GM19463 (cell line): ENCODE results near the gene IFRD1.
"Not testable (repeated sequence)": the region's sequence is repeated elsewhere in the genome, so short reads cannot be mapped to it uniquely, and the experiment has no call there.

ENCODE experiments used
- ATAC-seq: cut with Tn5 transposase; IDR thresholded peaks from one replicate; pipeline ENCODE4 v1.9.1; 2021; ENCODE audit warnings: mild to moderate bottlenecking, moderate library complexity; ENCODE audit not compliant: unreplicated experiment

Gene IFRD1

DNA sequence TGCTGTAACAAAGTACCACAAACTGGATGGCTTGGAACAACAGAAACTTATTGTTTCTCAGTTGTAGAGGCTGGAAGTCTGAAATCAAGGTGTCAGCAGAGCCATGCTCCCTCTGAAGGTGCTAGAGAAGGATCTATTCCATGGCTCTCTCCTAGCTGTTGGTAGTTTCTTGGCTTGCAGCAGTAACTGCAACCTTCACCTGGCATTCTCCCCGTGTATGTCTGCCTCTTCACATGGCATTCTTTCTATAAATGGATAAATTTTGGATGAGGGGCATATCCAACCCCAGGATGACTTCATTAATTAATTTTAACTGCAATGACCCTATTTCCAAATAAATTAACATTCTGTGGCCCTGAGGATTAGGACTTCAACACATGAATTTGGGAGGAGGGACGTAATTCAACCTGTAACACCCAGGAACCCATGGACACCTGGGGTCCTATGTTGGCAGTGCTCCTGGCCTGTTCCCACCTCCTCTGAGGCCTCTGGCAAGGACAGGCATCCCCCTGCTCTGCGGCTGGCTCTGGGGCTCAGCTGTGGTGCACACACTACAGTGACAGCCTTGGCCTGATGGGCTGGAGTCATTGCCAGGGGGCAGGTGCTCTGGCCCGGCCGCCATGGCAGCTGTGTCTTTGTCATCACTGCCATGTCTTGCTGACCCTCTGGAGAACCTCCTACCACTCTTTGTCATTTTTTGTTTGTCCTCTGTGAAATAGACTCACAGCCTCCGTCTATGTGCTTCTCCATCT is 61.4 kb downstream of the IFRD1 start:
- no peak for ATAC-seq

GRCh38 chr7:112512451-112513210 is 62.4 kb downstream of the IFRD1 start:
- ATAC-seq: no peak

DNA sequence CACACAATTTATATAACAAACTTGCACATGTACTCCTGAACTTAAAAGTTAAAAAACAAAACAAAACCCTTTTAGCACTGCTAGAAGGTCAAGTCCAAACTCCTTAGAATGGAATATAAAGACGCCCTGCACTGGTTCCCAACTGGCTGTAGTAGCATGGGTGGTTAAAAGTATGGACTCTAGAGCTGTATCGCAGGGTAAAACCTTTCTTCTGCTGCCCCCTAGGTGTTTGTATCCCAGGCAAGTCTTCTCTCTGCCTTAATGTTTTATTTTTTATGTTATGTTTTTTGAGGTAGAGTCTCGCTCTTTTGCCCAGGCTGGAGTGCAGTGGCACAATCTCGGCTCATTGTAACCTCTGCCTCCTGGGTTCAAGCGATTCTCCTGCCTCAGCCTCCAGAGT is 65.7 kb downstream of the IFRD1 start:
- ATAC-seq: no peak

GRCh38 chr7:112516418-112516817 is 66.2 kb downstream of the IFRD1 start:
- ATAC-seq: not testable (repeated sequence)

GRCh38 chr7:112517487-112517886 is 67.2 kb downstream of the IFRD1 start:
- ATAC-seq: no peak

GRCh38 chr7:112520787-112521186 is 70.5 kb downstream of the IFRD1 start:
- ATAC-seq: no peak

GRCh38 chr7:112521942-112522341 is 71.7 kb downstream of the IFRD1 start:
- ATAC-seq: no peak

GRCh38 chr7:112523871-112524270 is 73.6 kb downstream of the IFRD1 start:
- no peak for ATAC-seq
